H9 (cell line): ENCODE results near the gene CCDC68. TPM values are rescaled to one million over a fixed set of nuclear protein-coding genes. Genes with fewer than 3 reads are reported as not detected.

Experiments
- DNase-seq: peaks from one replicate; pipeline ENCODE4 v3.0.0-alpha.2; 2017
- H2AFZ ChIP-seq: one replicate; pipeline ENCODE4 v1.6.1; 2013; ENCODE audit warnings: mild to moderate bottlenecking, low read length, control low read depth, moderate library complexity
- H2AK5ac ChIP-seq: 2 replicates; pipeline ENCODE4 v1.6.1; 2013; ENCODE audit warnings: low read length, control low read depth, mixed read lengths; ENCODE audit not compliant: insufficient read length
- H2BK120ac ChIP-seq: one replicate; pipeline ENCODE4 v1.6.1; 2013; ENCODE audit warnings: low read depth, mild to moderate bottlenecking, low read length, control low read depth, inconsistent platforms; ENCODE audit not compliant: poor library complexity, severe bottlenecking
- H2BK12ac ChIP-seq: 2 replicates; pipeline ENCODE4 v1.6.1; 2013; ENCODE audit warnings: low read length, control low read depth, mixed read lengths, low read depth; ENCODE audit not compliant: insufficient read length
- H2BK15ac ChIP-seq: 2 replicates; pipeline ENCODE4 v1.6.1; 2013; ENCODE audit warnings: low read depth, low read length, control low read depth
- H2BK20ac ChIP-seq: one replicate; pipeline ENCODE4 v1.6.1; 2013; ENCODE audit warnings: low read depth, mild to moderate bottlenecking, low read length, control low read depth, inconsistent platforms; ENCODE audit not compliant: poor library complexity, severe bottlenecking
- H2BK5ac ChIP-seq: 2 replicates; pipeline ENCODE4 v1.6.1; 2013; ENCODE audit warnings: low read length, control low read depth, mixed read lengths; ENCODE audit not compliant: insufficient read length
- H3K14ac ChIP-seq: 2 replicates; pipeline ENCODE4 v1.6.1; 2013; ENCODE audit warnings: low read length, control low read depth; ENCODE audit not compliant: insufficient read depth
- H3K18ac ChIP-seq: 2 replicates; pipeline ENCODE4 v1.6.1; 2013; ENCODE audit warnings: low read depth, mild to moderate bottlenecking, mixed read lengths, low read length, control low read depth; ENCODE audit not compliant: insufficient read length
- H3K23ac ChIP-seq: 2 replicates; pipeline ENCODE4 v1.6.1; 2013; ENCODE audit warnings: low read length, control low read depth, mixed read lengths, low read depth; ENCODE audit not compliant: insufficient read length
- H3K23me2 ChIP-seq: 2 replicates; pipeline ENCODE4 v1.6.1; 2013; ENCODE audit warnings: low read depth, mild to moderate bottlenecking, mixed read lengths, low read length, control low read depth; ENCODE audit not compliant: insufficient read length, poor library complexity, severe bottlenecking
- H3K27ac ChIP-seq: 2 replicates; pipeline ENCODE4 v1.5.1; 2013; ENCODE audit warnings: low read length, control low read depth, mixed read lengths, low read depth; ENCODE audit not compliant: insufficient read length
- H3K27me3 ChIP-seq: 2 replicates; pipeline ENCODE4 v1.6.1; 2013; ENCODE audit warnings: low read length, control low read depth, inconsistent platforms; ENCODE audit not compliant: insufficient read depth
- H3K4ac ChIP-seq: 2 replicates; pipeline ENCODE4 v1.6.1; 2013; ENCODE audit warnings: low read depth, mild to moderate bottlenecking, control low read depth, inconsistent platforms, low read length, moderate library complexity
- H3K4me1 ChIP-seq: 2 replicates; pipeline ENCODE4 v1.6.1; 2013; ENCODE audit warnings: low read length, control low read depth, inconsistent platforms; ENCODE audit not compliant: insufficient read depth
- H3K4me2 ChIP-seq: 2 replicates; pipeline ENCODE4 v1.6.1; 2013; ENCODE audit warnings: low read length, control low read depth, mixed read lengths; ENCODE audit not compliant: insufficient read length, insufficient read depth
- H3K56ac ChIP-seq: 2 replicates; pipeline ENCODE4 v1.6.1; 2013; ENCODE audit warnings: low read depth, mild to moderate bottlenecking, mixed read lengths, low read length, control low read depth; ENCODE audit not compliant: insufficient read length
- H3K79me1 ChIP-seq: 2 replicates; pipeline ENCODE4 v1.6.1; 2013; ENCODE audit warnings: low read depth, mild to moderate bottlenecking, moderate library complexity, low read length, control low read depth, inconsistent platforms; ENCODE audit not compliant: insufficient read depth, poor library complexity, severe bottlenecking
- H3K79me2 ChIP-seq: 2 replicates; pipeline ENCODE4 v1.6.1; 2013; ENCODE audit warnings: low read length, control low read depth, inconsistent platforms; ENCODE audit not compliant: insufficient read depth
- H3K9ac ChIP-seq: 2 replicates; pipeline ENCODE4 v1.6.1; 2013; ENCODE audit warnings: low read length, control low read depth, mixed read lengths; ENCODE audit not compliant: insufficient read length; ENCODE audit errors: extremely low read depth
- H3K9me3 ChIP-seq: one replicate; pipeline ENCODE4 v1.6.1; 2013; ENCODE audit warnings: low read depth, low read length, inconsistent platforms; ENCODE audit not compliant: control insufficient read depth
- H3T11ph ChIP-seq: one replicate; pipeline ENCODE4 v1.6.1; 2013; ENCODE audit warnings: mild to moderate bottlenecking, low read length, control low read depth, inconsistent platforms
- H4K20me1 ChIP-seq: one replicate; pipeline ENCODE4 v1.6.1; 2013; ENCODE audit not compliant: control insufficient read depth, insufficient read length, insufficient read depth
- H4K5ac ChIP-seq: 2 replicates; pipeline ENCODE4 v1.6.1; 2013; ENCODE audit warnings: low read depth, mild to moderate bottlenecking, mixed read lengths, low read length, control low read depth; ENCODE audit not compliant: insufficient read length
- H4K8ac ChIP-seq: replicated peaks from 2 replicates; pipeline ENCODE4 v1.6.1; 2013; ENCODE audit warnings: low read length, control low read depth, mixed read lengths, low read depth; ENCODE audit not compliant: insufficient read length
- H4K91ac ChIP-seq: 2 replicates; pipeline ENCODE4 v1.6.1; 2013; ENCODE audit warnings: low read depth, mild to moderate bottlenecking, moderate library complexity, mixed read lengths, low read length, control low read depth; ENCODE audit not compliant: insufficient read length
- H3K27ac Mint-ChIP-seq, 3 experiments: 2 replicates in 2 of 3; 3 replicates in 1 of 3; pipeline ENCODE4 v1.8.0; 2020 to 2021; ENCODE audit warnings: mixed read lengths in 3 of 3, mild to moderate bottlenecking in 1 of 3, moderate library complexity in 1 of 3
- H3K27me3 Mint-ChIP-seq: 2 replicates; pipeline ENCODE4 v1.8.0; 2021; ENCODE audit warnings: low read depth, mild to moderate bottlenecking, moderate library complexity, mixed read lengths
- H3K36me3 Mint-ChIP-seq, 3 experiments: 2 replicates in 2 of 3; 3 replicates in 1 of 3; pipeline ENCODE4 v1.8.0; 2020 to 2021; ENCODE audit warnings: low read depth in 3 of 3, mixed read lengths in 3 of 3; ENCODE audit not compliant: insufficient read depth in 1 of 3
- H3K4me1 Mint-ChIP-seq, 2 experiments: 2 replicates each; pipeline ENCODE4 v1.8.0; 2020; ENCODE audit warnings: mixed read lengths in 2 of 2
- H3K4me3 Mint-ChIP-seq, 2 experiments: 2 replicates in 1 of 2; 3 replicates in 1 of 2; pipeline ENCODE4 v1.8.0; 2020 to 2021; ENCODE audit warnings: mild to moderate bottlenecking in 2 of 2, mixed read lengths in 2 of 2, moderate library complexity in 1 of 2
- H3K9me3 Mint-ChIP-seq, 2 experiments: 2 replicates in 1 of 2; 3 replicates in 1 of 2; pipeline ENCODE4 v1.8.0; 2020; ENCODE audit warnings: mild to moderate bottlenecking in 2 of 2, mixed read lengths in 2 of 2, moderate library complexity in 1 of 2
- CTCF ChIP-seq: fragments of 200-600 bp; sonication (generic); conservative IDR thresholded peaks from 3 replicates; pipeline ENCODE4 v1.8.0; 2021; ENCODE audit warnings: antibody characterized with exemption, mild to moderate bottlenecking
- WGBS: extraction: QIAGEN DNeasy Blood & Tissue Kit; methylation state at CpG from one replicate; pipeline ENCODE4 v1.1.7; 2013; ENCODE audit warnings: missing lambda C conversion rate, low lambda C conversion rate, mixed read lengths; ENCODE audit not compliant: insufficient read length; ENCODE audit errors: extremely low coverage; 5-methylcytosine and 5-hydroxymethylcytosine counted together
- total RNA-seq: library from RNA; stranded (reverse); gene quantifications from 2 replicates; pipeline ENCODE4 v1.2.1, GENCODE V29; 2021

Gene CCDC68
- total RNA-seq, 1 experiment from 2014 or later = not detected

GRCh38 chr18:54942569-54942968 is 16.7 kb downstream of the CCDC68 start:
- no peak overlapping the region for H3K27ac ChIP-seq
- H4K91ac ChIP-seq = no peak overlapping the region
- no peak overlapping the region for H3K56ac ChIP-seq
- H3K36me3 Mint-ChIP-seq = no peaks in the 10 kb centered on the region
- no peak overlapping the region for H3K14ac ChIP-seq
- no peak overlapping the region for H3K4me2 ChIP-seq
- H2BK5ac ChIP-seq = no peak overlapping the region
- TF ChIP-seq CTCF = no peak
- H3K9ac ChIP-seq = no peak overlapping the region
- no peak overlapping the region for H2AK5ac ChIP-seq
- WGBS = no CpG with 5 or more reads among the region's 3 CpGs
- H2BK20ac ChIP-seq = no peak overlapping the region
- no peak overlapping the region for H4K8ac ChIP-seq
- no peak overlapping the region for H3K27ac Mint-ChIP-seq
- H3K23me2 ChIP-seq = no peaks in the 10 kb centered on the region
- peaks cover 0 to 3% of the 10 kb centered on the region in 2 experiments; a peak in 1 of 4 replicates for H3K4me1 Mint-ChIP-seq
- no peak overlapping the region for H2BK15ac ChIP-seq
- H4K20me1 ChIP-seq = no peaks in the 10 kb centered on the region
- H3K79me2 ChIP-seq = no peaks in the 10 kb centered on the region
- H2BK12ac ChIP-seq = no peak overlapping the region
- no peak overlapping the region for H2AFZ ChIP-seq
- H3K9me3 Mint-ChIP-seq = no peaks in the 10 kb centered on the region
- H3K23ac ChIP-seq = no peak overlapping the region
- H4K5ac ChIP-seq = no peak overlapping the region
- no peak overlapping the region for H3K4me3 Mint-ChIP-seq
- no peak overlapping the region for H2BK120ac ChIP-seq
- H3K4me1 ChIP-seq = no peaks in the 10 kb centered on the region
- no peaks in the 10 kb centered on the region for H3K27me3 Mint-ChIP-seq
- H3K27me3 ChIP-seq = no peaks in the 10 kb centered on the region
- no peaks in the 10 kb centered on the region for H3K79me1 ChIP-seq
- no peak overlapping the region for H3K18ac ChIP-seq
- no peak for DNase-seq
- H3T11ph ChIP-seq = no peak overlapping the region
- no peaks in the 10 kb centered on the region for H3K9me3 ChIP-seq
- no peak overlapping the region for H3K4ac ChIP-seq
